Measurements from ENCODE around the gene TGFBR3.

Gene TGFBR3

GRCh38 chr1:91798241-91798648 lies 87.7 kb downstream of the TGFBR3 start:
- no peak overlapping the region for H3K4me3 ChIP-seq (replicated peaks in 1 of 2; ENCODE audit: low read depth in 2 of 2, low read length in 2 of 2)
- DNase-seq (ENCODE audit: low read depth in 2 of 2), result peak; percentile 60 to 76
- no peak for TF ChIP-seq CTCF (IDR thresholded peaks at IDR 0.05; ENCODE audit: low read depth, low read length)

GRCh38 chr1:91797164-91797563 lies 88.8 kb downstream of the TGFBR3 start:
- no peak for TF ChIP-seq CTCF (IDR thresholded peaks at IDR 0.05; ENCODE audit: low read depth, low read length)
- no peak overlapping the region for H3K4me3 ChIP-seq (replicated peaks in 1 of 2; ENCODE audit: low read depth in 2 of 2, low read length in 2 of 2)
- no peak for DNase-seq (ENCODE audit: low read depth in 2 of 2)

GRCh38 chr1:91796390-91796654 lies 89.6 kb downstream of the TGFBR3 start:
- TF ChIP-seq CTCF (IDR thresholded peaks at IDR 0.05; ENCODE audit: low read depth, low read length), result no peak
- H3K4me3 ChIP-seq (replicated peaks in 1 of 2; ENCODE audit: low read depth in 2 of 2, low read length in 2 of 2), result no peak overlapping the region
- no peak for DNase-seq (ENCODE audit: low read depth in 2 of 2)

- no peak overlapping the region for H3K4me3 ChIP-seq (replicated peaks in 1 of 2; ENCODE audit: low read depth in 2 of 2, low read length in 2 of 2)
- peak; percentile 60 to 76 for DNase-seq (ENCODE audit: low read depth in 2 of 2)
- TF ChIP-seq CTCF (IDR thresholded peaks at IDR 0.05; ENCODE audit: low read depth, low read length), result no peak
Measured at GRCh38 chr1:91795591-91796389, 90.2 kb downstream of the TGFBR3 start.

- H3K4me3 ChIP-seq (replicated peaks in 1 of 2; ENCODE audit: low read depth in 2 of 2, low read length in 2 of 2), result no peak overlapping the region
- DNase-seq (ENCODE audit: low read depth in 2 of 2), result no peak
- TF ChIP-seq CTCF (IDR thresholded peaks at IDR 0.05; ENCODE audit: low read depth, low read length), result no peak
Measured at GRCh38 chr1:91793877-91794276, 92.1 kb downstream of the TGFBR3 start.

- DNase-seq (ENCODE audit: low read depth in 2 of 2), result no peak
- TF ChIP-seq CTCF (IDR thresholded peaks at IDR 0.05; ENCODE audit: low read depth, low read length), result no peak
- H3K4me3 ChIP-seq (replicated peaks in 1 of 2; ENCODE audit: low read depth in 2 of 2, low read length in 2 of 2), result no peak overlapping the region
Measured at GRCh38 chr1:91793189-91793588, 92.8 kb downstream of the TGFBR3 start.

Data from cardiac fibroblast (primary cell).